Cardiac fibroblast (primary cell): ENCODE measurements around the gene RCOR1.
A peak's percentile ranks its signal among the peaks of the same experiment; 100 is the strongest.

Source experiments
- DNase-seq, 2 donors: peaks; one replicate each; pipeline versions ENCODE4 v3.0.0 to v3.0.0-alpha.2; 2010; ENCODE audit warnings: low read depth in 2 of 2
- H3K4me3 ChIP-seq, 2 donors: replicated peaks in 1 of 2; 1 replicate in 1 of 2; 2 replicates in 1 of 2; pipeline ENCODE4 v1.5.1; 2011; ENCODE audit warnings: low read depth in 2 of 2, low read length in 2 of 2, mild to moderate bottlenecking in 2 of 2, moderate library complexity in 1 of 2
- CTCF ChIP-seq: IDR thresholded peaks from one replicate; pipeline ENCODE4 v1.5.1; 2011; ENCODE audit warnings: low read depth, mild to moderate bottlenecking, low read length, inconsistent platforms

The RCOR1 gene

GRCh38 chr14:102593825-102594137 is 1.3 kb downstream of the RCOR1 start:
- peak; percentile 36 to 50 for DNase-seq
- TF ChIP-seq CTCF: no peak

GRCh38 chr14:102594514-102595175 is 2.2 kb downstream of the RCOR1 start:
- TF ChIP-seq CTCF: peak; percentile 92
- H3K4me3 ChIP-seq: peak overlapping the region; percentile 77 to 87
- peak; percentile 70 to 72 for DNase-seq

More at GRCh38 chr14:102593825-102594137, 1.3 kb downstream of the RCOR1 start:
- H3K4me3 ChIP-seq: peak overlapping the region; percentile 77 to 87

GRCh38 chr14:102601378-102601925 is 9.0 kb downstream of the RCOR1 start:
- H3K4me3 ChIP-seq: no peak overlapping the region
- no peak for DNase-seq
- no peak for TF ChIP-seq CTCF

- no peak for DNase-seq
- H3K4me3 ChIP-seq: no peak overlapping the region
- TF ChIP-seq CTCF: no peak
These were observed 10.2 kb downstream of the RCOR1 start for GRCh38 chr14:102602421-102603292.

- no peak for TF ChIP-seq CTCF
- H3K4me3 ChIP-seq: no peak overlapping the region
- DNase-seq: no peak
These were observed 11.0 kb downstream of the RCOR1 start for GRCh38 chr14:102603293-102603907.

- no peak for DNase-seq
- TF ChIP-seq CTCF: no peak
- no peak overlapping the region for H3K4me3 ChIP-seq
These were observed 11.7 kb downstream of the RCOR1 start for GRCh38 chr14:102604183-102604582.
